HG03432 (cell line): ENCODE data around the gene ACR.

Source experiments
- ATAC-seq: cut with Tn5 transposase; IDR thresholded peaks from one replicate; pipeline ENCODE4 v1.9.1; 2021; ENCODE audit warnings: mild to moderate bottlenecking, moderate library complexity; ENCODE audit not compliant: unreplicated experiment

Gene ACR

DNA sequence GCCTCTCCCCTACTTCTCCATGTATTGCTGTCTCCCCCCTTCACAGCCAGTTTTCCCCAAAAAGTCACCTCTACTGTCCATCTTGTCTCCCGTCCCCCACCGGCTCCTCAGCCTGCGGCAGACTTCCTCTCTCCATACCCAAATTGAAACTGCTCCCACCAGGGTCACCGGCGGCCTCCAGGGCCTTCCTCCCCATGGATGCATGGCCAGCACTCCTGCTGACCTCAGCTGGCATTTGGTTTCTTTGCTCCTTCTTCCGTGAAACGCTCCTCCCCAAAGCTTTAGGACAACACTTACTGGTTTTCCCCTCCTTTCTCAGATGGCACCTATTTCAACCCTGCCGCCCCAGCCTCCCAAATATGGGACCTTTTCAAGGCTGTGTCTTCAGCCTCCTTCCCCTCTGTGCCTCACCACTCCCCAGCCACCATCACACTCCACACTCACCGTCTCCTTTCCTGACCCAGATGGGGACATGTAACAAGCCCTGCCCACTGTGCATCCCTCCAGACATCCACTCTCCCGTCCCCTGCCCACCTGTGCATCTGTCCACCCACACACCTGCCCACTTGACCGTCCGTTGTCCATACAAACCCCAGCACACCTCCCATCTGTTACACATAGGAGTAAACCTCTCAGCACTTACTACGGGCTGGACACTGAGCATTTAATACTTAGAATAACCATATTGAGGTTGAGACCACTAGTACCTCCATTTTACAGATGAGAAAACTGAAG, 21.5 kb upstream of the ACR start:
- ATAC-seq: no peak

DNA sequence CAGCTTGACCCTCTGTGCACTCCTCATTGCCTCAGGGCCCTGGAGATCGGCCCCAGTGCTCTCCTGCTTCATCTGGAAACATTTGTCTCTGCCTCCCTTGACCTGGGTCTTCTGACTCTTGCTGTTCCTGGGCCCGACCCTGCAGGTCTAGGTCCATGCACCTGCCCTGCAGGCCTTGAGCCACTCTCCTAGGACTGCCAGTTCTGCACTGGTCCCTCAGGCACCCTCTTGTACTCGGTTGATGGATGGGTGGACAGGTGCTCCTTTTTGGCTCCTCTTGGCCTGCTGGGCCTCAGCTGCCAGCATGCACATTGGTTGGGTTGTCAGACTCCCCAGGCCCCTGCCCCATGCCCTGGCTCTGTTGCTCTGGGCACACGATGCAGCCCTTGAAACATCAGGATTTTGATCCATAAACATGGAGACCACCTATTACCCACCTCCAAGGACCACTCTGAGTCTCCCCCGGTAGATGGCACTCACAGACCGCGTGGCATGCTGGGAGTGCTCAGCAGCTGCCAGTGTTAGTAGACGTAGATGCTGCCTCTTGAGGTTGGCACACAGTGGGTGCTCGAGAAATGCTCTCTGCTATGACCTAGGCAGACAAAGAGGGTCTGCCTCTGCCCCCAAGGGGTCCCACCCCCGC, 20.2 kb upstream of the ACR start:
- no peak for ATAC-seq

DNA sequence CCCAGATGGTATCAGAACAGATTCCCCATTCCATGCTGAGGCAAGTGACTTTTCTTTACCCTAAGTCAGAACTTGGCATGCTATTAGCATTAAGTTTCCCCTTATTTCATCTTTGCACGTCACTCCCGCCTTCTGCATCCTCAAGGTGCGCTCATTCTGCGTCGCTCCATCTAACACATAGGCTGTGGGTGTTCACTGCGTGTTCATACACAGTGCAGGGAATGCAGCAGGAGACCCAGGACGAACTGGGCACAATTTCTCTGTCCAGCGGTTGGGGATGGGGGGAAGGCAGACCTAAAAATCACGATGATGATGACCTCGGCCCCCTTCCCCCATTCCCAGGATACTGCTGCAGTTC, 19.7 kb upstream of the ACR start:
- ATAC-seq: no peak

DNA sequence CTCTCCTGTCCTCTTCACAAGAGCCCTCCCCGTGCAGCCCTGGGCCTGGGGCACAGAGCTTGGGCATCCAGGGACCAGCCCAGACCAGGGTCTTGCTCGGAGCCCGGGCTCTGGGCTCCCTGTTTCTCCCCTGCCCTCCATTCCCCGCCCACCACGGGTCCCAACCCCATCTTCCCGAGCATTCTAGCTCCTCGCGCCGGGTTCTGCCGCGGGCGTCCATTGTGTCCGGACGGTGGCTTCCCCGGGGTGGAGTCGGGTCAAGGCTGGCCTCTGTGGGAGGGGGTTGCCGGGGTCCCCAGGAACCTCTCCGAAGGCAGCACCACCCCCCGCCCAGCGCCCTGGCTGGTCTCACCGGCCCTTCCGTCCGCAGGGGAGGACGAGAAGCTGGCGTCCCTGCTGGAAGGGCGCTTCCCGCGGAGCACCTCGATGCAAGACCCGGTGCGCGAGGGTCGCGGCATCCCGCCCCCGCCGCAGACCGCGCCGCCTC, 18.1 kb upstream of the ACR start:
- ATAC-seq: no peak

DNA sequence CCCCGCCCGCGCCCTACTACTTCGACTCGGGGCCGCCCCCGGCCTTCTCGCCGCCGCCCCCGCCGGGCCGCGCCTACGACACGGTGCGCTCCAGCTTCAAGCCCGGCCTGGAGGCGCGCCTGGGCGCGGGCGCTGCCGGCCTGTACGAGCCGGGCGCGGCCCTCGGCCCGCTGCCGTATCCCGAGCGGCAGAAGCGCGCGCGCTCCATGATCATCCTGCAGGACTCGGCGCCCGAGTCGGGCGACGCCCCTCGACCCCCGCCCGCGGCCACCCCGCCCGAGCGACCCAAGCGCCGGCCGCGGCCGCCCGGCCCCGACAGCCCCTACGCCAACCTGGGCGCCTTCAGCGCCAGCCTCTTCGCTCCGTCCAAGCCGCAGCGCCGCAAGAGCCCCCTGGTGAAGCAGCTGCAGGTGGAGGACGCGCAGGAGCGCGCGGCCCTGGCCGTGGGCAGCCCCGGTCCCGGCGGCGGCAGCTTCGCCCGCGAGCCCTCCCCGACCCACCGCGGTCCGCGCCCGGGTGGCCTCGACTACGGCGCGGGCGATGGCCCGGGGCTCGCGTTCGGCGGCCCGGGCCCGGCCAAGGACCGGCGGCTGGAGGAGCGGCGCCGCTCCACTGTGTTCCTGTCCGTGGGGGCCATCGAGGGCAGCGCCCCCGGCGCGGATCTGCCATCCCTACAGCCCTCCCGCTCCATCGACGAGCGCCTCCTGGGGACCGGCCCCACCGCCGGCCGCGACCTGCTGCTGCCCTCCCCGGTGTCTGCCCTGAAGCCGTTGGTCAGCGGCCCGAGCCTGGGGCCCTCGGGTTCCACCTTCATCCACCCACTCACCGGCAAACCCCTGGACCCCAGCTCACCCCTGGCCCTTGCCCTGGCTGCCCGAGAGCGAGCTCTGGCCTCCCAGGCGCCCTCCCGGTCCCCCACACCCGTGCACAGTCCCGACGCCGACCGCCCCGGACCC, 17.4 kb upstream of the ACR start:
- no peak for ATAC-seq

DNA sequence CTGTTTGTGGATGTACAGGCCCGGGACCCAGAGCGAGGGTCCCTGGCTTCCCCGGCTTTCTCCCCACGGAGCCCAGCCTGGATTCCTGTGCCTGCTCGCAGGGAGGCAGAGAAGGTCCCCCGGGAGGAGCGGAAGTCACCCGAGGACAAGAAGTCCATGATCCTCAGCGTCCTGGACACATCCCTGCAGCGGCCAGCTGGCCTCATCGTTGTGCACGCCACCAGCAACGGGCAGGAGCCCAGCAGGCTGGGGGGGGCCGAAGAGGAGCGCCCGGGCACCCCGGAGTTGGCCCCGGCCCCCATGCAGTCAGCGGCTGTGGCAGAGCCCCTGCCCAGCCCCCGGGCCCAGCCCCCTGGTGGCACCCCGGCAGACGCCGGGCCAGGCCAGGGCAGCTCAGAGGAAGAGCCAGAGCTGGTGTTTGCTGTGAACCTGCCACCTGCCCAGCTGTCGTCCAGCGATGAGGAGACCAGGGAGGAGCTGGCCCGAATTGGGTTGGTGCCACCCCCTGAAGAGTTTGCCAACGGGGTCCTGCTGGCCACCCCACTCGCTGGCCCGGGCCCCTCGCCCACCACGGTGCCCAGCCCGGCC, 16.7 kb upstream of the ACR start:
- ATAC-seq: no peak

DNA sequence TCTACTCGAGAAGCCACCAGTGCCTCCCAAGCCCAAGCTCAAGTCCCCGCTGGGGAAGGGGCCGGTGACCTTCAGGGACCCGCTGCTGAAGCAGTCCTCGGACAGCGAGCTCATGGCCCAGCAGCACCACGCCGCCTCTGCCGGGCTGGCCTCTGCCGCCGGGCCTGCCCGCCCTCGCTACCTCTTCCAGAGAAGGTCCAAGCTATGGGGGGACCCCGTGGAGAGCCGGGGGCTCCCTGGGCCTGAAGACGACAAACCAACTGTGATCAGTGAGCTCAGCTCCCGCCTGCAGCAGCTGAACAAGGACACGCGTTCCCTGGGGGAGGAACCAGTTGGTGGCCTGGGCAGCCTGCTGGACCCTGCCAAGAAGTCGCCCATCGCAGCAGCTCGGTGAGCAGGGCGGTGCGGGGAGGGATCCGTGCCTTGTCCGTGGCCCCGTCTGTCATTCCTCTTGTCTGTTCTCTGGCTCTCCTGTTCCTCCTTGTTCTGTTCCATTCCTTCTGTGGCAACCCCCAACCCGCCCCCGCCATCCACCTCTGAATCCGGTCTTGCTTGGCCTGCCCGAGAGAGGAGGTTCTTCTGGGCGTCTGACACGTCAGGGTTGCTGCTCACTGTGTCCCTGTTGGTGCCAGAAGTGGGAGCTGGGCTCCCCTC, 15.8 kb upstream of the ACR start:
- ATAC-seq: no peak

DNA sequence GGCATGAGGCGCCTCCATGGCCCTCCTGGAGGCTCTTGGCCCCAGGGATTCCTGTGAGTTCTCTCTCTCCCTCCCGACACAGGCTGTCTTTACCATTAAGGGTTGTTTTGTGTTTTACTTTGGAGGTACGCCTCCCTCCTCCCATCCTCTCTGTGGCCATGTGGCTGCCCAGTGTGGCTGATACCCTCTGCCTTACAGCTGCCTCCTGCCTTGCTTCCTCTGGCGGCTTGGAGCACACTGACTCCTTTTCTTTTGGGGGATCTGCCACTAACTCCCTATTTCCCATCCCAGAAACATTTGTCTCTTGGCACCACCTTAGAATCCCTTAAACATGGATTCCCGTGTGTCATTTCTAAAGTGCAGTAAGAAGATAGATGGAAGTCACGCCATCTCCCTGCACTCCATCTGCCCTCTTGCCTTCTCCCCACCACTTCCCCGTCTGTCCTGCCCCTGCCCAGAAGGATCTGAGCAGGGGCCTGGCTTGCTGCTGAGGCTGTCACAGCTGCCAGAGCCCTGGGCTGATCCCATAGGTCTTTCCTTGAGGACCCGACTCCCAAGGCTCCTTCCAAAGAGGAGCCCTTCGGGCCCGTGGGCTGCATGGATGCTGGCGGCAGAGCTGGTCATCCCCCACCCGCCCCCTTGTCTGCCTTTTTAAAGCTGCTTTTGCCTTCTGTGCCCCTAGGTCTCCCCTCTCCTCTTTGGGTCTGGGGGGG, 15.1 kb upstream of the ACR start:
- no peak for ATAC-seq

DNA sequence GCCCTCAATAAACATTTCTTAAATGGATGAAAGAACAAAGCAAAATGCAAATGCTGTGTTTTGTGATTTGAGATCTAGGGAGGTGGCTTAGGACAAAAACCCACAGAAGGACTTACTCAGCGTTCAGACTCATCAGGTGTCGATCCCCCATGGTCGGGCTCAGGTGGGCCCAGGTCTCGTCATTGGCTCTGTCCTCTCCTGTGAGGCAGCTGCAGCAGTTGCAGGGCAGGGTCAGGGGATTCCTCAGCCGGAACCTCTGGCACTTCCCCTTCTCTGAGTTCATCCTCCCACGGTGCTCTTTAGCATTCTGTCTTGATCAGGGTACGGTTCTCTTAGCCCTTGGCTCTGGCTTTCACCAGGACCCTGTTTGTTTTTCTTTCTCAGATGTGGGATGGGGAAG, 14.0 kb upstream of the ACR start:
- no peak for ATAC-seq

DNA sequence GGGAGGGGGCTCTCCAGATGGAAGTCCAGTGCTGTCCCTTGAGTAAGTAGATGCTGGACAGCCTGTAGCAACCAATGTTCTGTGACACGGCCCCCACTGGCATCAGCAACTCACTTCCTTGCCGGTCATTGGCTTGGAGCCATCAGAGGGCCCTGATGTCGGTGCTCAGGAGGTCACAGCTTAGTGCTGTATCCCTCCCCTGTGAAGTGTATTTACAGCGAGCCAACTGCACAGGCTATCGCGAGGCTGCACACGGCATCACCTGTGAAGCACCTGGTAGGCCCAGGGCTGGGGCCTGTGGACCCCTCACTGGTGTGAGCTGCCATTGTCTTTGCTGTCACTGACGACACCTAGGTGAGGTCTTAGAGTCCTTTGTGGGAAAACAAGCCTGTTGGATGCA, 13.4 kb upstream of the ACR start:
- no peak for ATAC-seq

DNA sequence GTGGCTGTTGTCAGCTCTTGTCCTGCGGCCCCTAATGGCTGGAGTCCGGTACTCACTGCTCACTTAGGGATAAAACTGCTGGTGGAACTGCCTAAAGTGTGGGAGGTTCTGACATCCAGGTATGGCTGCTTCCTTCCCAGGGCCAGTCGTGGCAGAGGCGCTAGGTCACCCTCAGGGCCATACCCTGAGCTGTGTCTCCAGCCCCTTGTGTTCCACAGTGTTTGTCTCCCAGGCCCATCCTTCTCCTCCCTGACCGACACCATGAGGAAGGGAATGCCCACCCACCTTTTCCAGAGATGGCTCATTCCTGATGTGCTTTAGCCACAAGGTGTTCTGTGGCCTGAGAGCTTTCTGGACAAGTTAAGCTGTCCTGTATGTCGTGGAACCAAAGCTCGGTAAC, 12.4 kb upstream of the ACR start:
- no peak for ATAC-seq

DNA sequence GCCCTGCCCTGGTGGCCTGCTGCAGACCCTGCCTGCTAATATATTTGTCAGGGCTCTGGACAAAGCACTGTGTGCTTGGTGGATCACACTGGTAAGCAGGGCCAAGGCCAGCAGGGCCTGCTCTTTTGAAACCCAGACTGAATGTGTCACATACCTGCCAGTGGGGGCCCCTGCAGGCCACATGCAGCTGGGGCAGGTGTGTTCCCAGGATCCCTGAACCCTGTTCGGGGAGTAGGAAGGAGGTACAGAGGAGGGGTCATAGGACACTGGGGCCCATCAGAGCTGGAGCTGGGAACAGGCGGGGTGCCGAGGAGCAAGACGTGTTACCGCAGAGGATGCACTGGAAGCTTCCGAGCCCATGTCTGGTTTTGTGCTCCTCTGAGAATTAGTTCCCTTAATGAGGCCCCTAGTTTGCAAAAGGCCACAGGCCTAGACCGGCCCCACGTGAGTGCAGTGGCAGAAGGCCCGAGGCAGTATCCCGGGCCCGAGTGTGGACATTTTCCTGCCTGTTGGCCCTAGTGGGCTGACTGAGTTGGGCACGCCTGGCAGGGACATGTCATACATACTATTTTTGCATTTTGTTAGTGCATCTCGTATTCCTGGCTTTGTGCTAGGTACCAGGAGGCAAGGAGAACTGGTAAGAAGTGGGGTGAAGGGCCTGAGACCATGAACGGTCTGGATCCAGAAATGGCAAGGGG, 11.2 kb upstream of the ACR start:
- no peak for ATAC-seq

DNA sequence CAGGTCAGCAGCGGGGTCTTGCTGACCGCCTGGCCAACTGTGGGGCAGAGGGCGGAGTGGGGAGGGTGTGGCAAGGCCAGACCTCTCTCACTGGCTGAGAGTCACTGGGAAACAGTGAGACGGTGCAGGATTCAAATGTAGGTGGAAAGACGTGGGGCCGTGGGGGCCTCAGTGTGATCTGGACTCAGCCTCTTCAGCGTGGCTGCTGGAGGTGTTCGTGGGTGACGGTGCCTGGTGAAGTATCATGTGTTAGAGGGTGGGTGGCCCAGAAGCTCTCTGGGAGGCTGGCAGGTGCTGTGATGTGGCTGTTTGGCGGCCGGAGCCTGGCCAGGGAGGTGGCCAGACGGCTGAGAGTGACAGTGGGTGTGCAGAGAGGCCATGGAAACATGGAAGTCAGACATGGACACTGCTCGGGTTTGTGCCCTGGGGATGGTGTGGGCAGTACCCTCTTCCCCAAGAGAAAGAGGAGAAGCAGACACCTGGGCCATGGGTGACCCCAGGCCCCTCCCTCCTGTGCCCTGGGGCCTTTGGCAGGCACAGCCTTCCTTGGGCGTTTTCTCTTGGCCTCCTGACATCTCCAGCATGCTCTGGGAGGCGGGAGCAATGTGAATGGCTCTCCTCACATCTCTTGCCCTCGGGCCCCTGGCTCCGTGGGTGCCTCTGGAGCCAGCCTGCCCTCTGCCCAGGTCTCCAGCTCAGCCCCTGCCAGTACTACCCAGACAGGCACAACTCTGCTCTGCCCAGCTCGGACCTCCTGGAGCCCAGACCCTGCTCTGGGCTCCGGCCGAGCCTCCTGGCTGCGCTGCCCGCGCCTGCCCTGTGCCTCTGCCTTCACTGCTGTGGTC, 10.1 kb upstream of the ACR start:
- ATAC-seq: no peak

DNA sequence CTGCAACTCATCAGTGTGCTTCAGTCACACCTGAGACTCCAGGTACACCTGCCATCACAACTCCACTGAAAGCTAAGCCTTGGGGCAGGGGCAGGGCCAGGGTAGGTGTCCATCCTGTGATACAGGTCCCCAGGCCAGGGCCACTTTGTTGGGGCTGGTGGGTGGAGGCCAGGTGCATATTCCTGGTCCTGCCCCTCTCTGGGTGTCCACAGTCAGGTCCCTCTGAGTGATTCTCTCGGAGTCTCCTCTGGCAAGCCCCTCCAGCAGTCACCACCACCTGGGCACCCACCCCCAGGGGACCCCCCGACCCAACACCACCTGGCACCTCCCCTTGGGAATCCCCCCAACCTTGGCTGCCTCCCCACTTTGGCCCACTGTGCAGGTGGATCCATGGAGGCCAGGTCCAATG, 9.5 kb upstream of the ACR start:
- ATAC-seq: no peak

DNA sequence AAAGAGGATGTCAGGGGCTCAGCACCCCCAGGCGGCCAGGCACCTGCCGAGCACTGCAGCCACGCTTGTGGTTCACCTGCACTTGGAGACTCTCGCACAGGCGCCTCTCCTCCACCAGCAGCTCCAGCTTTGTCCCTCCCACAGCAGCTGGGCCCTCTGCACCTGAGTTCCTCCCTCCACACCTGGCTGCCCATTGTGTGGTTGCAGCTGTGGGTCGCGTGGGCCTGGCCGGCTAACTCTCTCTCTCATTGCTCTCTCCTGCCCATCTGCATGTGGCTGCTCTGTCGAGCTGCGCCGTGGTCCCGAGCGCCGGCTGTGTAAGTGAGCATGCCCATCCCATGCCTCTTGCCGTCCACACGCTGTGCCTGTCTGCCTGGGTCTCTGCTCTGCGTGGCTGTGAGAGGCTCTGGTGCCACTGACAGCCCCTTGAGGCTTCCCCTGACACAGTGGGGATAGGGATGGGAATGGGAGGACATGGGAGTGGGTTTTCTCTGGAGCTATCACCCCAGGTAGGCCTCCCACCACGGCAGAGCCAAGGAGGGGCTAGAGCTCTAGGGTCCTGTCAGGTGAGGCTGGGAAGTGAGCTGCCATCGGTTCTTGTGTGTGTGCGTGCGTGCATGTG, 8.5 kb upstream of the ACR start:
- ATAC-seq: no peak

DNA sequence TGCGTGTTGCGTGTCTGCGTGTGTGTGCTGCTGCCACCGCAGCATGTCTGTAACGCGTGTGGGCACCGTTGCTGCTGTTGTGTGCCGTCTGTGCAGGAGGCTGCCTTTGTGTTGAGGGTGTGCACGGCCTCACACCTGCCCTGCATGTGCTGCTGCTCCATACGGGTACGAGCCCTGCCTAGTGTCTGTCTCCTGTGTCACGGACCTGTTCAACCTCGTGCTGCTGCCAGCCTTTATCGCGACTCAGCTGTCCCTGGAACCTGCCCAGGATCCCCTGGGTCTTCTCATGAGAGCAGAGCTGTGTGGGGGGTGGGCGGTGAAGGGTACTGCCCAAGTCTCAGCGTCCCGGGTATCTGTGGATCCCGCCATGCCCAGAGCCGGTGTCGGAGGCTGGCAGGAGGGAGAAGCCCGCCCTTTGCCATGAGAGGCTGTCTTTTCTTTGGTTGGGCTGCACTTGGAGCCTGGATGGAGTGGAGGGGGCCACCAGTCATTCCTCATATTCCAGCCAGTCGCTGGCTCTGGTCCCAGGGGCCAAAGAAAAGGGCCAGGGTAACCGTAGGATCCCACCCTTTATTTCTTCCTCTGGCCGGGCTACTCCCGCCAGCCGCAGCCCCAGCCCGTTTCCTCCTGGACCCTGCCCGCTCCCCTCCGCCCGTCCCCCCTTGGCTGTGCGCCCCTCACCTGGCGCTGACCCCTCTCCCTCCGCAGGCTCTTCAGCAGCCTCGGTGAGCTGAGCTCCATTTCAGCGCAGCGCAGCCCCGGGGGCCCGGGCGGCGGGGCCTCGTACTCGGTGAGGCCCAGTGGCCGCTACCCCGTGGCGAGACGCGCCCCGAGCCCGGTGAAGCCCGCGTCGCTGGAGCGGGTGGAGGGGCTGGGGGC, 7.8 kb upstream of the ACR start:
- ATAC-seq: no peak

DNA sequence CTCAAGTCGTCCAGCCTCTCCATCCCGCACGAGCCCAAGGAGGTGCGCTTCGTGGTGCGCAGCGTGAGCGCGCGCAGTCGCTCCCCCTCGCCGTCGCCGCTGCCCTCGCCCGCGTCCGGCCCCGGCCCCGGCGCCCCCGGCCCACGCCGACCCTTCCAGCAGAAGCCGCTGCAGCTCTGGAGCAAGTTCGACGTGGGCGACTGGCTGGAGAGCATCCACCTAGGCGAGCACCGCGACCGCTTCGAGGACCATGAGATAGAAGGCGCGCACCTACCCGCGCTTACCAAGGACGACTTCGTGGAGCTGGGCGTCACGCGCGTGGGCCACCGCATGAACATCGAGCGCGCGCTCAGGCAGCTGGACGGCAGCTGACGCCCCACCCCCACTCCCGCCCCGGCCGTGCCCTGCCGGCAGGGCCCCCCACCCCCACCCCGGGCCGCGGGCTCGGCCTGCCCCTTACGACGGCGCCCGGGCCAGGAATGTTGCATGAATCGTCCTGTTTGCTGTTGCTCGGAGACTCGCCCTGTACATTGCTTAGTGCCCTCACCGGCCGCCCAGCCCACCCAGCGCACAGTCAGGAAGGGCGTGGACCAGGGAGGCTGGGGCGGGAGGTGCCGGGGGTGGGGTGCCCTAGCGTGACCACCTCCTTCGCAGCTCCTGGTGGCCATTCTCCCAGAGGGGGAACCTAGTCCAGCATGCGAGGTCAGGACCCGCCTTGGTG, 6.9 kb upstream of the ACR start:
- no peak for ATAC-seq
